ENCODE measurements around the gene KHNYN. TPM values are rescaled to one million over a fixed set of nuclear protein-coding genes. Genes with fewer than 3 reads are reported as not detected.
A peak's percentile ranks its signal among the peaks of the same experiment; 100 is the strongest.

KHNYN gene
- total and polyA plus RNA-seq, 2 experiments from 2014 or later, result 35.7 to 90.7 TPM

DNA sequence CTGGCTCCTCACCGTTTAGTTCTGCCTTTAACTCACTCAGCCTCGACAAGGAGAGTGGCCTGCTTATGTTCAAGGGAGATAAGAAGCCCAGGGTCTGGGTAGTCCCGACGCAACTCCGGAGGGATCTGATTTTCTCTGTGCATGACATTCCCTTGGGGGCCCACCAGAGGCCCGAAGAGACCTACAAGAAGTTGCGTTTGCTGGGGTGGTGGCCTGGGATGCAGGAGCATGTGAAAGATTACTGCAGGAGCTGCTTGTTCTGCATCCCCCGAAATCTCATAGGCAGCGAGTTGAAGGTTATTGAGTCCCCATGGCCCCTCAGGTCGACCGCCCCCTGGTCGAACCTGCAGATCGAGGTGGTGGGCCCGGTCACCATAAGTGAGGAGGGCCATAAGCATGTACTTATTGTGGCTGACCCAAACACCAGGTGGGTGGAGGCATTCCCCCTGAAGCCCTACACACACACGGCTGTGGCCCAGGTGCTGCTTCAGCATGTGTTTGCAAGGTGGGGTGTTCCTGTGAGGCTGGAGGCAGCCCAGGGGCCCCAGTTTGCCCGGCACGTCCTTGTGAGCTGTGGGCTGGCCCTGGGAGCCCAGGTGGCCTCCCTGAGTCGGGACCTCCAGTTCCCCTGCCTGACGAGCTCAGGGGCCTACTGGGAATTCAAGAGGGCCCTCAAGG lies 13.4 kb upstream of the KHNYN start:
- peak in 1 of 2 donors; percentile 64 for DNase-seq (ENCODE audit: low read depth in 1 of 2, low spot score in 1 of 2)
- no peaks in the 10 kb centered on the region for H3K9me3 ChIP-seq (ENCODE audit: low read depth)
- peak overlapping the region; percentile 63 for H3K27ac ChIP-seq
- H3K4me1 ChIP-seq (ENCODE audit: low read depth), result peaks cover 11% of the 10 kb centered on the region
- H3K4me3 ChIP-seq, result no peak overlapping the region
- TF ChIP-seq, protein P1, sequence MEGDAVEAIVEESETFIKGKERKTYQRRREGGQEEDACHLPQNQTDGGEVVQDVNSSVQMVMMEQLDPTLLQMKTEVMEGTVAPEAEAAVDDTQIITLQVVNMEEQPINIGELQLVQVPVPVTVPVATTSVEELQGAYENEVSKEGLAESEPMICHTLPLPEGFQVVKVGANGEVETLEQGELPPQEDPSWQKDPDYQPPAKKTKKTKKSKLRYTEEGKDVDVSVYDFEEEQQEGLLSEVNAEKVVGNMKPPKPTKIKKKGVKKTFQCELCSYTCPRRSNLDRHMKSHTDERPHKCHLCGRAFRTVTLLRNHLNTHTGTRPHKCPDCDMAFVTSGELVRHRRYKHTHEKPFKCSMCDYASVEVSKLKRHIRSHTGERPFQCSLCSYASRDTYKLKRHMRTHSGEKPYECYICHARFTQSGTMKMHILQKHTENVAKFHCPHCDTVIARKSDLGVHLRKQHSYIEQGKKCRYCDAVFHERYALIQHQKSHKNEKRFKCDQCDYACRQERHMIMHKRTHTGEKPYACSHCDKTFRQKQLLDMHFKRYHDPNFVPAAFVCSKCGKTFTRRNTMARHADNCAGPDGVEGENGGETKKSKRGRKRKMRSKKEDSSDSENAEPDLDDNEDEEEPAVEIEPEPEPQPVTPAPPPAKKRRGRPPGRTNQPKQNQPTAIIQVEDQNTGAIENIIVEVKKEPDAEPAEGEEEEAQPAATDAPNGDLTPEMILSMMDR (IDR thresholded peaks at IDR 0.05; ENCODE audit: low read depth, low read length), result no peak
- H3K27me3 ChIP-seq, result no peaks in the 10 kb centered on the region
- peaks cover 13% of the 10 kb centered on the region for H3K36me3 ChIP-seq

- no peak for DNase-seq (ENCODE audit: low read depth in 1 of 2, low spot score in 1 of 2)
- H3K27me3 ChIP-seq, result no peaks in the 10 kb centered on the region
- no peaks in the 10 kb centered on the region for H3K9me3 ChIP-seq (ENCODE audit: low read depth)
- no peak overlapping the region for H3K4me3 ChIP-seq
- H3K27ac ChIP-seq, result peak overlapping the region; percentile 63
- peaks cover 13% of the 10 kb centered on the region for H3K36me3 ChIP-seq
- TF ChIP-seq, protein P1 (IDR thresholded peaks at IDR 0.05; ENCODE audit: low read depth, low read length), result no peak
- H3K4me1 ChIP-seq (ENCODE audit: low read depth), result peaks cover 11% of the 10 kb centered on the region
Observed at GRCh38 chr14:24416932-24417619, 12.7 kb upstream of the KHNYN start.

DNA sequence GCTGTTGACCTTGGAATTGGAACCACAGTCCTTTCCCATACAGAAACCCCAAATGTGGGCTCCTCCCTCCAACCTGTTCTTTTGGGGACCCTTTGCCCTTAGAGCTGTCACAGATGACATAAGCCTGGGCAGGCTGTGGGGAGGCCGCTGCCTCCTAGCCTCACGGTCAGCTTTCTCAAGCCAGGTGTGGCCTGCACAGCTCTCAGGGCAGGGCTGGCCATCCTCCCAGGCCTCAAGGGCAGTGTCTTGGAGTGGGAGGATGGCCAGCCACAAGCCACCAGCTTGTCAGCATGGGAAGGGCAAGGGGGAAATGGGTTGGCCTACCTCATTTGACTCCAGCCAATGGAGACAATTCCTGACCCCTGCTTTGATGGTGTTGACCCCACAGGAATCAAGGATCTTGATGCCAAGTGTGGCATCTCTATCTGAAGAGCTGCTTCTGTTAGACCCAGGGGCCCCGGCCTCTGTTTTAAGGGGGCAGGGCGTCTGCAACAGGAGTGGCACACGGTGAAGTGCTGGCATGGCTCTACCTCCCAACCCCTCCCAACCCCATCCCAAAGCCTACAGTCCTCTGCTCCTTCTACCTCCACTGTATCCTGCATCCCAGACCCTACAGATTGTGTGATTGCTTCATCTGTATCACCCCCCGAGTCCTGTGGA lies 11.8 kb upstream of the KHNYN start:
- Histone ChIP-seq H3K4me1 (ENCODE audit: low read depth) (peaks cover 11% of the 10 kb centered on the region), H3K27me3 (no peaks in the 10 kb centered on the region), H3K9me3 (ENCODE audit: low read depth) (no peaks in the 10 kb centered on the region), H3K4me3 (no peak overlapping the region), H3K27ac (no peak overlapping the region), H3K36me3 (peaks cover 10% of the 10 kb centered on the region)
- no peak for DNase-seq (ENCODE audit: low read depth in 1 of 2, low spot score in 1 of 2)
- TF ChIP-seq, protein P1 (IDR thresholded peaks at IDR 0.05; ENCODE audit: low read depth, low read length), result no peak

DNA sequence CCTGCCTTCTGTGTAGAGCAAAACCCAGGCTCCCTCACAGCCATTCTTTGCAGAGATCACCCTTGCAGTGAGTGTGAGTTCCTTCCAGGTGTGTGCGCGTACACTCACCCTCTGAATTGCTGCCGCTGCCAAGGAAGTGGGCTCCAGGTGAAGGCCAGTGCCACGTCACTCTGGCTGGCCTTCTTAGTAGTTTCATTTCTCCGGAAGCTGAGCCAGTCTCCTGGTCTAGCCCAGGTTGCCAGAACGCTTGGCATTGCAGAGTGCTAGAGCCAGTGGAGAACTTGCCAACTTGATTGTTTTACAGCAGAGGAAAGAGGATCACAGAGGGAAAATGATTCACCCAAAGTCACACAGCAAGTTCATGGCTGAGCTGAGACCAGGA lies 11.3 kb upstream of the KHNYN start:
- peak in 1 of 2 donors; percentile 14 for DNase-seq (ENCODE audit: low read depth in 1 of 2, low spot score in 1 of 2)
- Histone ChIP-seq H3K9me3 (ENCODE audit: low read depth) (no peaks in the 10 kb centered on the region), H3K4me3 (no peak overlapping the region), H3K27me3 (no peaks in the 10 kb centered on the region), H3K36me3 (peaks cover 6% of the 10 kb centered on the region), H3K4me1 (ENCODE audit: low read depth) (peaks cover 11% of the 10 kb centered on the region), H3K27ac (no peak overlapping the region)
- TF ChIP-seq, protein P1 (IDR thresholded peaks at IDR 0.05; ENCODE audit: low read depth, low read length), result no peak

DNA sequence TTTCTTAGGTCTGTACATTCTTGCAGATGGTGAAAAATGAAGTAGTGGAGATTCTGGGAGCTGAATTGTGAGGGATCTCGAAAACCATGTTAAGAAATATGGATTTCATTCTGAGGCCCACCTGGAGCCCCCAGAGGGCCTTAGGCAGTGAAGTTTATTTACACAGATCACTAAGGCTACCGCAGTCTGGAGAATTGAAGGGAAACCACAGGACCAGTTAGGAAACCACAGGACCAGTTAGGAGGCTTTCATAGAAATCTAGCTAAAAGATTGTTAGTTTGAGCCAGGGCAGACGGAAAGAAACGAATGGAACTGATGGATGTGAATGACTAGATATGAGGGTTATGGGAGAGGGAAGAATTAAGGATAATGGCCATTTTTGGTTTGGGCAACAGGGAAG lies 7.5 kb upstream of the KHNYN start:
- no peak overlapping the region for H3K4me3 ChIP-seq
- H3K36me3 ChIP-seq, result no peaks in the 10 kb centered on the region
- no peak for DNase-seq (ENCODE audit: low read depth in 1 of 2, low spot score in 1 of 2)
- H3K27ac ChIP-seq, result no peak overlapping the region
- no peaks in the 10 kb centered on the region for H3K27me3 ChIP-seq
- no peaks in the 10 kb centered on the region for H3K9me3 ChIP-seq (ENCODE audit: low read depth)
- TF ChIP-seq, protein P1 (IDR thresholded peaks at IDR 0.05; ENCODE audit: low read depth, low read length), result no peak
- H3K4me1 ChIP-seq (ENCODE audit: low read depth), result no peaks in the 10 kb centered on the region
